Adrenal gland (tissue), 5 donors: ENCODE data around the gene PTGES.

Experiments
- POLR2A ChIP-seq, 2 donors: fragments of 450-650 bp; IDR thresholded peaks; one replicate each; pipeline ENCODE4 v1.6.1; 2017; ENCODE audit warnings: antibody characterized with exemption in 2 of 2, mild to moderate bottlenecking in 2 of 2, moderate library complexity in 1 of 2
- TF ChIP-seq, protein P1 (sequence below), 6 experiments: fragments of 450-650 bp in 4 of 6; fragments of 200-600 bp in 2 of 6; sonication (generic) in 1 of 6; IDR thresholded peaks; 1 replicate in 5 of 6; 2 replicates in 1 of 6; pipeline versions ENCODE4 v1.5.1 to v1.8.0; 2016 to 2021; ENCODE audit warnings: antibody characterized with exemption in 6 of 6, mild to moderate bottlenecking in 2 of 6, moderate library complexity in 1 of 6
- donor health status: DM: no; HTN: no; CAD: no.

GRCh38 chr9:129801504-129801903, 48.7 kb upstream of the PTGES start:
- TF ChIP-seq, protein P1, sequence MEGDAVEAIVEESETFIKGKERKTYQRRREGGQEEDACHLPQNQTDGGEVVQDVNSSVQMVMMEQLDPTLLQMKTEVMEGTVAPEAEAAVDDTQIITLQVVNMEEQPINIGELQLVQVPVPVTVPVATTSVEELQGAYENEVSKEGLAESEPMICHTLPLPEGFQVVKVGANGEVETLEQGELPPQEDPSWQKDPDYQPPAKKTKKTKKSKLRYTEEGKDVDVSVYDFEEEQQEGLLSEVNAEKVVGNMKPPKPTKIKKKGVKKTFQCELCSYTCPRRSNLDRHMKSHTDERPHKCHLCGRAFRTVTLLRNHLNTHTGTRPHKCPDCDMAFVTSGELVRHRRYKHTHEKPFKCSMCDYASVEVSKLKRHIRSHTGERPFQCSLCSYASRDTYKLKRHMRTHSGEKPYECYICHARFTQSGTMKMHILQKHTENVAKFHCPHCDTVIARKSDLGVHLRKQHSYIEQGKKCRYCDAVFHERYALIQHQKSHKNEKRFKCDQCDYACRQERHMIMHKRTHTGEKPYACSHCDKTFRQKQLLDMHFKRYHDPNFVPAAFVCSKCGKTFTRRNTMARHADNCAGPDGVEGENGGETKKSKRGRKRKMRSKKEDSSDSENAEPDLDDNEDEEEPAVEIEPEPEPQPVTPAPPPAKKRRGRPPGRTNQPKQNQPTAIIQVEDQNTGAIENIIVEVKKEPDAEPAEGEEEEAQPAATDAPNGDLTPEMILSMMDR (IDR thresholded peaks at IDR 0.05), result no peak
- no peak for TF ChIP-seq POLR2A (IDR thresholded peaks at IDR 0.05)
